ENCODE results near the gene RPL36AL.

Gene RPL36AL

DNA sequence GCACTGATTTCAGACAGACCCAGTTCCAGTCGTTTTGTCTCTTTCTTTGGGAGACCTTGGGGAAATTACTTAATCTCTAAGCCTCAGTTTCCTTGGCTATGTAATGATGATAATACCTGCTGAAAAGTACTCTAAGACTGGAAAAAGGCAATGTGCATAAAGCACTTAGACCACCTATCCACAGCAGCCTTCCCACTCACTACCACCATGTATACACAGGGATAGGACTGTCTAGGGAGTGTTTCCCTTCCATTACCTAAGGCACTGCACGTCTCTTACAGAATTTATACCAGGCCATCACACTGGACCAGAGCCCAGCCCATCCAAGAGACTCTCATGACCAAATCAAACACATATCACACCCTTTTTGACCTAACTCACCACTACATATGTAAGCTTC, 40.6 kb downstream of the RPL36AL start:
- DNase-seq, result no peak

DNA sequence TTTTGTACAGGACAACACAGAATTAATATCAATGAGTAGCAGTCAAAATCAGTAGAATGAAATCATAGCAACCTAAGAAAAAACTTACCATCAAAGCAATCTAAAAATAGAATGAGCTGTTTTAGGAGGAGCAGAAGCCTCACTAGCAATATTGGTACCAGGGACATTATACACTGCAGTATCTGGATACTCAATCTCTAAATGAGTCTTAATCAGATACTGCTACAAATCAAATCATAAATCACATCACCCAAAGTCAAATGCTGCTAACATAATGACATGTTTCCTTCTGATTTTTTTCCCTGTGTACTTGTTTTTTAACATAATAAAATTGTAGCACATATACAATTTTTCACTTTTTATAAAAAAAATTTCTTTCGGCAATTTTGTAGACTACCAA, 42.3 kb downstream of the RPL36AL start:
- no peak for DNase-seq

DNA sequence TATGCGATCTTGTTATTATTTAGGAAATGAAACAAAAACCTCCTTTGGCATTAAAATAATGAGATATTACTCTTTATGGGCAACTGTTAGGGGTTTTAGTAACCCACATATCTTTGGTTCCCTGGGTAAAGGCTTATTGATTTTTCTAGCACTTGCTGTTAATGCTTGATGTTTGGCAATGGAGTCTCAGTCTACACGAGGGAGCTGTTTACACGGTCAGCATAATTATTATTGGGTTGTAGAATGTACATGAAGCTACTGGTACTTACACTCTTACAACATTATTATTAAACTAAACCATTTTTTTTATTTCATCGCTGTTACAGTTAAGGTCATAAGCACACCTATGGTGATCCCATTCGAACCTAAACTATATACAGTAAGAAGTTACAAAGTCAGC, 46.4 kb downstream of the RPL36AL start:
- no peak for DNase-seq

DNA sequence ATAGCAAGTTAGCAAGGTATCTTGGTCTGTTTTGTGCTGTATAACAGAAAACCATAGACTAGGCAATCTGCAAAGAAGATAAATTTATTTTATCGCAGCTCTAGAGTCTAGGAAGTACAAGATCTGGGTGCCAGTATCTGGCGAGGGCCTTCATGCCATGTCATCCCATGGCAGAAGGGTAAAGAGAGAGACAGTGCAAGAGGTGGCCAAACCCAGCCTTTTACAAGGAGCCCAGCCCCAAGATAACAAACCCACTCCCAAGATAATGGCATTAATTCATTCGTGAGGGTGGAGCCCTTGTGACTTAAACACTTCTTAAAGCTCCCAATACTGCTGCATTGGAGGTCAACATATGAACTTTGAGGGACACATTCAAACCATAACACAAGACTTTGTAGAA, 51.1 kb downstream of the RPL36AL start:
- no peak for DNase-seq
